Glutamatergic neuron (in vitro differentiated cells): ENCODE data around the gene DHDH. TPM values are rescaled to one million over a fixed set of nuclear protein-coding genes. Genes with fewer than 3 reads are reported as not detected.
"Not testable (repeated sequence)": the region's sequence is repeated elsewhere in the genome, so short reads cannot be mapped to it uniquely, and the experiment has no call there.

ENCODE experiments used
- DNase-seq: peaks from one replicate; pipeline ENCODE4 v3.0.0; 2022
- H3K27ac Mint-ChIP-seq: one replicate; pipeline ENCODE4 v1.8.0; 2020; ENCODE audit warnings: mild to moderate bottlenecking, mixed read lengths, inconsistent platforms; ENCODE audit not compliant: unreplicated experiment
- H3K27me3 Mint-ChIP-seq: one replicate; pipeline ENCODE4 v1.8.0; 2020; ENCODE audit warnings: mild to moderate bottlenecking, moderate library complexity, mixed read lengths, inconsistent platforms; ENCODE audit not compliant: unreplicated experiment
- H3K36me3 Mint-ChIP-seq: one replicate; pipeline ENCODE4 v1.8.0; 2020; ENCODE audit warnings: mild to moderate bottlenecking, mixed read lengths, inconsistent platforms; ENCODE audit not compliant: unreplicated experiment
- H3K4me1 Mint-ChIP-seq: one replicate; pipeline ENCODE4 v1.8.0; 2020; ENCODE audit warnings: mild to moderate bottlenecking, low read depth, mixed read lengths, inconsistent platforms; ENCODE audit not compliant: unreplicated experiment
- H3K4me3 Mint-ChIP-seq: one replicate; pipeline ENCODE4 v1.8.0; 2020; ENCODE audit warnings: mild to moderate bottlenecking, mixed read lengths, inconsistent platforms; ENCODE audit not compliant: unreplicated experiment
- H3K9me3 Mint-ChIP-seq: one replicate; pipeline ENCODE4 v1.8.0; 2020; ENCODE audit warnings: mild to moderate bottlenecking, moderate library complexity, mixed read lengths, inconsistent platforms; ENCODE audit not compliant: unreplicated experiment
- CTCF ChIP-seq: fragments of 200-600 bp; sonication (generic); IDR thresholded peaks from one replicate; pipeline ENCODE4 v1.5.0; 2021; ENCODE audit not compliant: partially characterized antibody, unreplicated experiment
- long read RNA-seq: library from polyadenylated mRNA; unstranded; transcript quantifications from one replicate; pipeline ENCODE4 v2.0.0, GENCODE V29; 2020; ENCODE audit not compliant: unreplicated experiment
- total RNA-seq: library from RNA; stranded (reverse); fragmentation: NEBNext Ultra II Directional; extraction: Animal tissue kit (Norgen Biotek cat#: 25700); gene quantifications from one replicate; pipeline ENCODE4 v1.2.1, GENCODE V29; 2021; ENCODE audit not compliant: unreplicated experiment

The DHDH gene
- total RNA-seq = not detected
- long read RNA-seq = 0 reads

- Mint-ChIP-seq H3K4me1 (peaks cover 3% of the 10 kb centered on the region), H3K36me3 (no peaks in the 10 kb centered on the region), H3K9me3 (peaks cover 2% of the 10 kb centered on the region), H3K27me3 (peaks cover 4% of the 10 kb centered on the region), H3K27ac (no peak within 1 kb of the TSS), H3K4me3 (peak within 1 kb of the TSS; percentile 87)
- peak; percentile 80 for DNase-seq
- no peak for TF ChIP-seq CTCF
Observed at GRCh38 chr19:48933382-48933932, at the start of gene DHDH. TSS of gene DHDH (plus strand) at chr19:48933699. CDS start at chr19:48933722, 23 bp downstream.

GRCh38 chr19:48883726-48884125 is 49.8 kb upstream of the DHDH start:
- peaks cover 8% of the 10 kb centered on the region for H3K36me3 Mint-ChIP-seq
- no peak for DNase-seq
- H3K4me3 Mint-ChIP-seq = no peak overlapping the region
- no peaks in the 10 kb centered on the region for H3K4me1 Mint-ChIP-seq
- peaks cover 2% of the 10 kb centered on the region for H3K27me3 Mint-ChIP-seq
- TF ChIP-seq CTCF = no peak
- H3K9me3 Mint-ChIP-seq = peaks cover 5% of the 10 kb centered on the region
- no peak overlapping the region for H3K27ac Mint-ChIP-seq

- no peaks in the 10 kb centered on the region for H3K36me3 Mint-ChIP-seq
- peaks cover 7% of the 10 kb centered on the region for H3K9me3 Mint-ChIP-seq
- no peak overlapping the region for H3K27ac Mint-ChIP-seq
- H3K4me1 Mint-ChIP-seq = no peaks in the 10 kb centered on the region
- DNase-seq = no peak
- no peak overlapping the region for H3K4me3 Mint-ChIP-seq
- no peak for TF ChIP-seq CTCF
- peaks cover 4% of the 10 kb centered on the region for H3K27me3 Mint-ChIP-seq
Observed at GRCh38 chr19:48887861-48888612, 45.5 kb upstream of the DHDH start.

GRCh38 chr19:48889496-48889895 is 44.0 kb upstream of the DHDH start:
- DNase-seq, H3K4me1 Mint-ChIP-seq, H3K4me3 Mint-ChIP-seq, H3K36me3 Mint-ChIP-seq, H3K27me3 Mint-ChIP-seq, H3K9me3 Mint-ChIP-seq: not testable (repeated sequence)
- H3K27ac Mint-ChIP-seq = peak overlapping the region; percentile 64

- no peak overlapping the region for H3K4me3 Mint-ChIP-seq
- no peak for TF ChIP-seq CTCF
- peaks cover 9% of the 10 kb centered on the region for H3K9me3 Mint-ChIP-seq
- H3K36me3 Mint-ChIP-seq = no peaks in the 10 kb centered on the region
- peak overlapping the region; percentile 62 for H3K27ac Mint-ChIP-seq
- peaks cover 2% of the 10 kb centered on the region for H3K27me3 Mint-ChIP-seq
- peaks cover 2% of the 10 kb centered on the region for H3K4me1 Mint-ChIP-seq
- no peak for DNase-seq
Observed at GRCh38 chr19:48890551-48890950, 42.9 kb upstream of the DHDH start.
